ENCODE data around the gene GADL1.

GADL1 gene

GRCh38 chr3:30894521-30895251, at the start of gene GADL1:
GADL1 (minus strand) TSS chr3:30894661; CDS start chr3:30894614, 47 bp downstream.
- DNase-seq = peak; percentile 3

GRCh38 chr3:30944124-30944523, 49.7 kb upstream of the GADL1 start:
- no peak for DNase-seq

GRCh38 chr3:30943206-30943605, 48.7 kb upstream of the GADL1 start:
- DNase-seq = no peak

- no peak for DNase-seq
Measured at GRCh38 chr3:30941342-30941741, 46.9 kb upstream of the GADL1 start.

GRCh38 chr3:30940740-30941139, 46.3 kb upstream of the GADL1 start:
- DNase-seq = no peak

GRCh38 chr3:30934208-30934550, 39.7 kb upstream of the GADL1 start:
- DNase-seq = no peak

GRCh38 chr3:30933478-30934207, 39.2 kb upstream of the GADL1 start:
- DNase-seq = no peak

GRCh38 chr3:30932513-30933098, 38.1 kb upstream of the GADL1 start:
- no peak for DNase-seq

GRCh38 chr3:30924763-30925162, 30.3 kb upstream of the GADL1 start:
- DNase-seq = no peak

GRCh38 chr3:30919564-30919963, 25.1 kb upstream of the GADL1 start:
- DNase-seq = no peak

- no peak for DNase-seq
Measured at GRCh38 chr3:30918761-30919160, 24.3 kb upstream of the GADL1 start.

GRCh38 chr3:30915782-30916181, 21.3 kb upstream of the GADL1 start:
- DNase-seq = no peak

- no peak for DNase-seq
Measured at GRCh38 chr3:30914696-30915095, 20.2 kb upstream of the GADL1 start.

GRCh38 chr3:30913176-30913575, 18.7 kb upstream of the GADL1 start:
- no peak for DNase-seq

GRCh38 chr3:30912301-30912700, 17.8 kb upstream of the GADL1 start:
- DNase-seq = no peak

- DNase-seq = no peak
Measured at GRCh38 chr3:30908456-30909037, 14.1 kb upstream of the GADL1 start.

- no peak for DNase-seq
Measured at GRCh38 chr3:30904996-30905395, 10.5 kb upstream of the GADL1 start.

- DNase-seq = no peak
Measured at GRCh38 chr3:30895329-30895728, 868 bp upstream of the GADL1 start.

- no peak for DNase-seq
Measured at GRCh38 chr3:30893678-30894325, 659 bp downstream of the GADL1 start.

GRCh38 chr3:30890907-30891306, 3.6 kb downstream of the GADL1 start:
- DNase-seq = no peak

GRCh38 chr3:30886888-30887287, 7.6 kb downstream of the GADL1 start:
- no peak for DNase-seq

GRCh38 chr3:30878862-30879261, 15.6 kb downstream of the GADL1 start:
- no peak for DNase-seq

- no peak for DNase-seq
Measured at GRCh38 chr3:30875505-30875904, 19.0 kb downstream of the GADL1 start.
